ENCODE results near the gene NFKBIB.
"Not testable (repeated sequence)": the region's sequence is repeated elsewhere in the genome, so short reads cannot be mapped to it uniquely, and the experiment has no call there.

NFKBIB gene

GRCh38 chr19:38939957-38940356, 40.2 kb downstream of the NFKBIB start:
- peaks cover 9 to 12% of the 10 kb centered on the region in 2 donors for H3K36me3 Mint-ChIP-seq
- peaks cover 7 to 35% of the 10 kb centered on the region in 2 donors for H3K27me3 Mint-ChIP-seq
- no peak for ATAC-seq (replicated peaks)
- H3K4me3 Mint-ChIP-seq = no peak overlapping the region
- no peak for DNase-seq
- H3K9me3 Mint-ChIP-seq = peaks cover under 1 to 1% of the 10 kb centered on the region in 2 donors
- no peak overlapping the region for H3K27ac Mint-ChIP-seq
- H3K4me1 Mint-ChIP-seq = no peaks in the 10 kb centered on the region

- H3K4me1 Mint-ChIP-seq; DNase-seq; H3K27ac Mint-ChIP-seq; ATAC-seq (replicated peaks); H3K9me3 Mint-ChIP-seq; H3K36me3 Mint-ChIP-seq; H3K4me3 Mint-ChIP-seq: not testable (repeated sequence)
- H3K27me3 Mint-ChIP-seq = peaks cover 8 to 35% of the 10 kb centered on the region in 2 donors
These were observed 41.7 kb downstream of the NFKBIB start for GRCh38 chr19:38941466-38941865.

GRCh38 chr19:38941979-38942378, 42.2 kb downstream of the NFKBIB start:
- peaks cover 0 to 1% of the 10 kb centered on the region in 2 donors for H3K4me1 Mint-ChIP-seq
- H3K9me3 Mint-ChIP-seq = no peaks in the 10 kb centered on the region
- peaks cover 12 to 38% of the 10 kb centered on the region in 2 donors for H3K27me3 Mint-ChIP-seq
- no peak for DNase-seq
- peaks cover 0 to 2% of the 10 kb centered on the region in 2 donors for H3K36me3 Mint-ChIP-seq
- no peak overlapping the region for H3K27ac Mint-ChIP-seq
- no peak for ATAC-seq (replicated peaks)
- no peak overlapping the region for H3K4me3 Mint-ChIP-seq

- H3K4me1 Mint-ChIP-seq = peaks cover 0 to 1% of the 10 kb centered on the region in 2 donors
- H3K27ac Mint-ChIP-seq = no peak overlapping the region
- no peaks in the 10 kb centered on the region for H3K9me3 Mint-ChIP-seq
- ATAC-seq (replicated peaks) (no peak), DNase-seq (no peak)
- H3K27me3 Mint-ChIP-seq = peaks cover 12 to 42% of the 10 kb centered on the region in 2 donors
- no peak overlapping the region for H3K4me3 Mint-ChIP-seq
- peaks cover 0 to 2% of the 10 kb centered on the region in 2 donors for H3K36me3 Mint-ChIP-seq
These were observed 42.9 kb downstream of the NFKBIB start for GRCh38 chr19:38942471-38943181.

- Mint-ChIP-seq H3K4me1 (peaks cover 7 to 8% of the 10 kb centered on the region in 2 donors), H3K9me3 (peaks cover 0 to 2% of the 10 kb centered on the region in 2 donors), H3K36me3 (peaks cover 3 to 6% of the 10 kb centered on the region in 2 donors), H3K27me3 (peaks cover 24 to 57% of the 10 kb centered on the region in 2 donors), H3K27ac (no peak overlapping the region), H3K4me3 (no peak overlapping the region)
- ATAC-seq (replicated peaks) (no peak), DNase-seq (no peak)
These were observed 45.3 kb downstream of the NFKBIB start for GRCh38 chr19:38944981-38945506.

GRCh38 chr19:38945562-38946228, 45.9 kb downstream of the NFKBIB start:
- peaks cover 7 to 14% of the 10 kb centered on the region in 2 donors for H3K4me1 Mint-ChIP-seq
- H3K27ac Mint-ChIP-seq = no peak overlapping the region
- H3K9me3 Mint-ChIP-seq = peaks cover 0 to 2% of the 10 kb centered on the region in 2 donors
- H3K36me3 Mint-ChIP-seq = peaks cover 3 to 6% of the 10 kb centered on the region in 2 donors
- peaks cover 24 to 63% of the 10 kb centered on the region in 2 donors for H3K27me3 Mint-ChIP-seq
- no peak overlapping the region for H3K4me3 Mint-ChIP-seq
- ATAC-seq (replicated peaks) = no peak
- DNase-seq = no peak

GRCh38 chr19:38946229-38947010, 46.7 kb downstream of the NFKBIB start:
- Mint-ChIP-seq H3K4me1 (peaks cover 7 to 14% of the 10 kb centered on the region in 2 donors), H3K4me3 (no peak overlapping the region)

GRCh38 chr19:38949580-38950367, 50.0 kb downstream of the NFKBIB start:
- Mint-ChIP-seq H3K36me3 (peaks cover 5 to 6% of the 10 kb centered on the region in 2 donors), H3K9me3 (peaks cover 0 to 2% of the 10 kb centered on the region in 2 donors), H3K4me1 (peaks cover 12 to 19% of the 10 kb centered on the region in 2 donors), H3K27ac (no peak overlapping the region), H3K27me3 (peaks cover 41 to 68% of the 10 kb centered on the region in 2 donors), H3K4me3 (peak overlapping the region; percentile 77 to 78)
- peak; percentile 78 for DNase-seq
- ATAC-seq (replicated peaks) = peak; percentile 88 to 95

More at GRCh38 chr19:38946229-38947010, 46.7 kb downstream of the NFKBIB start:
- H3K27ac Mint-ChIP-seq = no peak overlapping the region
- peaks cover 26 to 61% of the 10 kb centered on the region in 2 donors for H3K27me3 Mint-ChIP-seq
- H3K9me3 Mint-ChIP-seq = peaks cover 0 to 2% of the 10 kb centered on the region in 2 donors
- ATAC-seq (replicated peaks) (no peak), DNase-seq (no peak)
- peaks cover 3 to 5% of the 10 kb centered on the region in 2 donors for H3K36me3 Mint-ChIP-seq

- peaks cover 12 to 19% of the 10 kb centered on the region in 2 donors for H3K4me1 Mint-ChIP-seq
- no peak overlapping the region for H3K4me3 Mint-ChIP-seq
These were observed 51.4 kb downstream of the NFKBIB start for GRCh38 chr19:38951187-38951586.

GRCh38 chr19:38952395-38953165, 52.8 kb downstream of the NFKBIB start:
- H3K4me1 Mint-ChIP-seq = peaks cover 10 to 19% of the 10 kb centered on the region in 2 donors
- peaks cover 0 to 2% of the 10 kb centered on the region in 2 donors for H3K9me3 Mint-ChIP-seq
- H3K4me3 Mint-ChIP-seq = no peak overlapping the region
- H3K27ac Mint-ChIP-seq = no peak overlapping the region
- peaks cover 36 to 59% of the 10 kb centered on the region in 2 donors for H3K27me3 Mint-ChIP-seq
- peaks cover 4 to 6% of the 10 kb centered on the region in 2 donors for H3K36me3 Mint-ChIP-seq
- DNase-seq (no peak), ATAC-seq (replicated peaks) (peak; percentile 49 to 53)

More at GRCh38 chr19:38951187-38951586, 51.4 kb downstream of the NFKBIB start:
- Mint-ChIP-seq H3K9me3 (peaks cover 0 to 2% of the 10 kb centered on the region in 2 donors), H3K27ac (no peak overlapping the region), H3K36me3 (peaks cover 5 to 6% of the 10 kb centered on the region in 2 donors), H3K27me3 (peaks cover 41 to 67% of the 10 kb centered on the region in 2 donors)
- DNase-seq (no peak), ATAC-seq (replicated peaks) (no peak)

- DNase-seq (no peak), ATAC-seq (replicated peaks) (no peak)
- Mint-ChIP-seq H3K9me3 (peaks cover 0 to 2% of the 10 kb centered on the region in 2 donors), H3K27ac (no peak overlapping the region), H3K4me3 (no peak overlapping the region), H3K4me1 (peaks cover 10 to 19% of the 10 kb centered on the region in 2 donors), H3K27me3 (peaks cover 34 to 49% of the 10 kb centered on the region in 2 donors), H3K36me3 (peaks cover 4 to 6% of the 10 kb centered on the region in 2 donors)
These were observed 53.9 kb downstream of the NFKBIB start for GRCh38 chr19:38953677-38954076.

- ATAC-seq (replicated peaks) = no peak
- Mint-ChIP-seq H3K27me3 (peaks cover 23 to 28% of the 10 kb centered on the region in 2 donors), H3K36me3 (peaks cover 0 to 3% of the 10 kb centered on the region in 2 donors), H3K27ac (no peak overlapping the region), H3K4me1 (peaks cover 5% of the 10 kb centered on the region in 2 donors), H3K9me3 (no peaks in the 10 kb centered on the region), H3K4me3 (no peak overlapping the region)
- no peak for DNase-seq
These were observed 56.5 kb downstream of the NFKBIB start for GRCh38 chr19:38956264-38956663.

Measured in stimulated activated naive B cell treated with anti-CD40 and anti-IgM and Interleukin-4, amounts not matched to agents 10 μg/mL and 1 μg/mL and 100 μg/mL, for 72 hours (primary cell).